NB4 (cell line): Measurements from ENCODE around the gene RPL5.

Source experiments
- DNase-seq: peaks from one replicate; pipeline ENCODE4 v3.0.0; 2010; ENCODE audit warnings: low read depth
- H3K4me3 ChIP-seq: one replicate; pipeline ENCODE4 v1.5.1; 2011; ENCODE audit warnings: mild to moderate bottlenecking, low read depth, low read length, moderate library complexity
- MYC ChIP-seq: IDR thresholded peaks from 2 replicates; pipeline ENCODE4 v1.6.1; 2011; ENCODE audit warnings: low read depth, low read length
- POLR2A ChIP-seq: IDR thresholded peaks from 2 replicates; pipeline ENCODE4 v1.6.1; 2011; ENCODE audit warnings: mild to moderate bottlenecking; ENCODE audit not compliant: insufficient read length; ENCODE audit errors: extremely low read depth
- TF ChIP-seq, protein P1 (sequence below): IDR thresholded peaks from one replicate; pipeline ENCODE4 v1.5.1; 2012; ENCODE audit warnings: low read depth, low read length
- TF ChIP-seq, protein P2 (sequence below): IDR thresholded peaks from 2 replicates; pipeline ENCODE4 v1.6.1; 2011; ENCODE audit warnings: low read depth, low read length

RPL5 gene

DNA sequence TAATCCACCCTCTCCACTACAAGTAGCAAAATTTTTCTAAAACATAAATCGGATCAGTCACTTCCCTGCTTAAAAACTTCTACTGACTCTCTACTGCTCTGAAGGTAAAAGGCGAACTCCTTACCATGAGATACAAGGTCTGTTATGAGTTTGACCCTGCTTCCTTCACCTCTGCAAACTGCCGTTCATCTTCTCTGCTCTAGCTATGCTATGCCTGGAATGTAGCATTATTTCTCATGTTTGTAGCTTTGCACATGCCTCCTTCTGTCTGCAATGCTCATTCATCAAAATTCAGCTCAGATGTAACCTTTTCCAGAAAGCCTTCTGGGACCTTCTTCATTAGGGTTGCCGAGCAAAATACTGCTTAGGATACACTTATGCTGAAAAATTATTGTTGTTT, 30.8 kb downstream of the RPL5 start:
- no peak for DNase-seq
- H3K4me3 ChIP-seq: no peak overlapping the region
- TF ChIP-seq POLR2A: no peak
- no peak for TF ChIP-seq MYC
- TF ChIP-seq, protein P1, sequence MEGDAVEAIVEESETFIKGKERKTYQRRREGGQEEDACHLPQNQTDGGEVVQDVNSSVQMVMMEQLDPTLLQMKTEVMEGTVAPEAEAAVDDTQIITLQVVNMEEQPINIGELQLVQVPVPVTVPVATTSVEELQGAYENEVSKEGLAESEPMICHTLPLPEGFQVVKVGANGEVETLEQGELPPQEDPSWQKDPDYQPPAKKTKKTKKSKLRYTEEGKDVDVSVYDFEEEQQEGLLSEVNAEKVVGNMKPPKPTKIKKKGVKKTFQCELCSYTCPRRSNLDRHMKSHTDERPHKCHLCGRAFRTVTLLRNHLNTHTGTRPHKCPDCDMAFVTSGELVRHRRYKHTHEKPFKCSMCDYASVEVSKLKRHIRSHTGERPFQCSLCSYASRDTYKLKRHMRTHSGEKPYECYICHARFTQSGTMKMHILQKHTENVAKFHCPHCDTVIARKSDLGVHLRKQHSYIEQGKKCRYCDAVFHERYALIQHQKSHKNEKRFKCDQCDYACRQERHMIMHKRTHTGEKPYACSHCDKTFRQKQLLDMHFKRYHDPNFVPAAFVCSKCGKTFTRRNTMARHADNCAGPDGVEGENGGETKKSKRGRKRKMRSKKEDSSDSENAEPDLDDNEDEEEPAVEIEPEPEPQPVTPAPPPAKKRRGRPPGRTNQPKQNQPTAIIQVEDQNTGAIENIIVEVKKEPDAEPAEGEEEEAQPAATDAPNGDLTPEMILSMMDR: no peak
- TF ChIP-seq, protein P2, sequence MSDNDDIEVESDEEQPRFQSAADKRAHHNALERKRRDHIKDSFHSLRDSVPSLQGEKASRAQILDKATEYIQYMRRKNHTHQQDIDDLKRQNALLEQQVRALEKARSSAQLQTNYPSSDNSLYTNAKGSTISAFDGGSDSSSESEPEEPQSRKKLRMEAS: no peak

DNA sequence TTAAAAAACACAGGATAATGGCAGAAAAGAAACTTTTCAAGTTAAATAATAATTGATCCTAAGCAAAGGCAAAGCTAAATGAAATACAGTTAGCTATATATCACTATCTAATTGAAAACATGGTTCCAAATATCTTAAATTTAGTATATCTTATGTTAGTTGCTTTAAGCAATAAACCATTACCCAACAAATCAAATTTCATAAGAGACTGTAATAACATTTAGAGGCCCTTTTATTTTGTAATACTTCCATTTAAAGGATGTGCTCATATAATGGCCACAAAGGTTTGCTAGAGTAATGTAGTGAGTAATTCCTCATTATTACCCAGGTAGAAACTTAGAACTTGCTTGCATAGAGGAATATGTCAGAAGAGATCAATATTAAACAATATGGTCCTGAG, 32.3 kb downstream of the RPL5 start:
- TF ChIP-seq MYC: no peak
- TF ChIP-seq, protein P2: no peak
- TF ChIP-seq, protein P1: no peak
- no peak overlapping the region for H3K4me3 ChIP-seq
- DNase-seq: no peak

DNA sequence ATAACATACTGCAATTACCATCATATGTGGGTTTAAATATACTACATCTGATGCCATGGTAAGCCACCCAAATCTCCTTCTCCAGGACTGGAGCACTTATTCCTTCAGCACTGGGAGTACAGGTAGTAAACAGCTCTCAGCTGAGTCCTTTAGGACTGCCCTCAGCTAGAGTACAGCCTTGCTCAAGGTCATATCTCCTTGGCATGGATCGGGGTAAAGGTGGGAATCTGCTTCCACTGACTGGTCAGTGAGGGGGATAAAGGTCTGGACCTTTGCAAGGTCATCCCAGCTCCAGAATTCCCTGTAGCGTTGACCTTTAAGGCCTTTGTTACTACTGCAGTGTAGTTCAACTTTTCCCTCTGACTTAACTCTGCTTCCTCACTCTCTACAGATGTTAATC, 38.8 kb downstream of the RPL5 start:
- no peak for DNase-seq
- no peak overlapping the region for H3K4me3 ChIP-seq
- TF ChIP-seq MYC: no peak
- TF ChIP-seq POLR2A: no peak
- TF ChIP-seq, protein P1: no peak
- TF ChIP-seq, protein P2: no peak

DNA sequence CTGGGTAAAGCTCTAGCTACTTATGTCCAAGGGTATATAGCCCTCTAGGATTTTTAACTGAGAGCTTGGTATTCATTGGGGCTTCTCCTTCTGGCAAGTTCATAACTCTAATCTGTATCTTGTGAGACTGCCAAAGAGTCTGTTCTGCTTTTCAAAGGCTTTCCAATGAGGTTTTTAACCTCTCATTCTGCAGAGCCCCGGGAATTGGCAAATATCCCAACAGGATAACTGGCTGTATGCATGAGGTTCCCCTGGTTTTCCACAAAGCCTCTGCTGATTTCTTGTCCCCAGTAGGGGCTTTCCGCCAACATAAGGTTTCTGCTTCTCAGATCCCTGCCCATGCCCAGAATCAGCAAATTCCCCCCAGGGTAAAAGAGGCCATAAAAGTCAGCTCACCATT, 40.9 kb downstream of the RPL5 start:
- DNase-seq: no peak
- TF ChIP-seq, protein P2: no peak
- TF ChIP-seq POLR2A (no peak), MYC (no peak)
- TF ChIP-seq, protein P1: no peak
- H3K4me3 ChIP-seq: no peak overlapping the region

DNA sequence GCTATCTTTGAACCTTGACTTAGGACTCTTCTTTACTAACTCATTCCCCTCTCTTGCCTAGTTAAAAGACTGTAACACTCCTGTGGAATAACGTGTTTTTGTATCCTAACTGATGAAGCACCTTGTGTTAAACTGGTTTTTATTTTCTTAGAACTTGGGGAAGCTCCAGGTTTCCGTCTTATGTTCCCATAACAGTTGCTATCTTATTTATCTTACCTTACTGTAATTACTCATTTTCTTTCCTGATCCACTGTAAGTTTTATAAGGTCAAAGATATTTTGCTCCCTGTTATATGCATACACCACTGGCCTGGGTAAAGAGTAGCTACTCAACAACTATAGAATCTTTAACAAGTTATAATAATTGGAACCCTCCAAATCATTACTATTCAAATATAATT, 43.1 kb downstream of the RPL5 start:
- DNase-seq: no peak

More for the DNA sequence above, 43.1 kb downstream of the RPL5 start:
- TF ChIP-seq POLR2A (no peak), MYC (no peak)
- TF ChIP-seq, protein P2: no peak
- TF ChIP-seq, protein P1: no peak
- no peak overlapping the region for H3K4me3 ChIP-seq
